ENCODE data around the gene TPPP3.

DNA sequence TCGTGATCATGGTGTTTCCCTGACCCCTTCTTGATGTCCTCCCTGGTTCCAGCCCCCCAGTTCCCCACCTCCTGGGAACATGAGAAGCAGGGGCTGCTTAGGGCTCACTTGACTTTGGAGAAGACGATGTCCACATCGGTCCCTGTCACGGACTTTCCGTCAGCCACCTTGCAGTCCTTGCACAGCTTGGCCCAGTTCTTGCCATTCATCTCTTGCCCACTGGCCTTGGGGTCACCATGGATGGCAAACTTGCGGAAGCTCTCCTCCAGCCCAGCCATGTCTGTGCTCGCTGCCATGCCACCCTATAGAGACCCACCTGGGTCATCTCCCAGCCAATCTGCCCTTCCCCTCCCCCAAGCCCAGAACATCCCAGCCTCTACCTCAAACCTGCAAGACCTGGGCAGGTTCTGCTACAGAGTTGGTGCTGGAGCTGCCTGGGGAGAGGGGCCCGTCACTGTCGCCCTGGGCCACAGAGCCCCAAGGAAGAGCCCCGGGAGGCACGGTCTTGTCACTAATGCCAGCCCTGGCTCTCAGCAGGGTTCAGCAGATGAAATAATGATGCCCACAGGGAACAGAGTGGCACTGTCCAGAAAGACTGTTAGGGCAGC is 2.4 kb downstream of the TPPP3 start:
- TF ChIP-seq PAX5 (IDR thresholded peaks at IDR 0.05; ENCODE audit: insufficient read depth, low read length, severe bottlenecking) (no peak), POLR2A (IDR thresholded peaks at IDR 0.05; ENCODE audit: low read depth, low read length) (no peak), POU2F2 (IDR thresholded peaks at IDR 0.05; ENCODE audit: low read depth, low read length) (no peak)

All from GM12891 (cell line).